Astrocyte (in vitro differentiated cells and primary cell): ENCODE results near the gene PXN. TPM values are rescaled to one million over a fixed set of nuclear protein-coding genes. Genes with fewer than 3 reads are reported as not detected.
"Not testable (repeated sequence)": the region's sequence is repeated elsewhere in the genome, so short reads cannot be mapped to it uniquely, and the experiment has no call there.

Experiments
- DNase-seq: peaks from one replicate; pipeline ENCODE4 v3.0.0-alpha.2; 2010; ENCODE audit warnings: low read depth
- FAIRE-seq: peaks from 2 replicates; lab custom pipeline; 2011; peaks lifted over from hg19 to GRCh38; lab: Jason Lieb, UNC
- H2AFZ ChIP-seq: 2 replicates; pipeline ENCODE4 v1.6.0; 2012; ENCODE audit warnings: low read depth, low read length, inconsistent platforms
- H3K27ac ChIP-seq: 2 replicates; pipeline ENCODE4 v1.5.1; 2011; ENCODE audit warnings: low read depth, low read length, inconsistent platforms
- H3K27me3 ChIP-seq: 2 replicates; pipeline ENCODE4 v1.6.0; 2011; ENCODE audit warnings: low read length, inconsistent platforms; ENCODE audit not compliant: insufficient read depth
- H3K36me3 ChIP-seq: 2 replicates; pipeline ENCODE4 v1.5.1; 2011; ENCODE audit warnings: low read length, inconsistent platforms; ENCODE audit not compliant: insufficient read depth
- H3K4me1 ChIP-seq: 2 replicates; pipeline ENCODE4 v1.5.1; 2011; ENCODE audit warnings: low read length, inconsistent platforms; ENCODE audit not compliant: insufficient read depth
- H3K4me2 ChIP-seq: 2 replicates; pipeline ENCODE4 v1.6.0; 2012; ENCODE audit warnings: low read length, inconsistent platforms
- H3K4me3 ChIP-seq: 2 replicates; pipeline ENCODE4 v1.5.1; 2011; ENCODE audit warnings: low read depth, mild to moderate bottlenecking, low read length, inconsistent platforms; ENCODE audit not compliant: insufficient read depth
- H3K79me2 ChIP-seq: 2 replicates; pipeline ENCODE4 v1.6.0; 2012; ENCODE audit warnings: mild to moderate bottlenecking, low read length, inconsistent platforms; ENCODE audit not compliant: insufficient read depth
- H3K9ac ChIP-seq: 2 replicates; pipeline ENCODE4 v1.6.0; 2012; ENCODE audit warnings: mild to moderate bottlenecking, low read length, inconsistent platforms
- H3K9me3 ChIP-seq: 2 replicates; pipeline ENCODE4 v1.5.1; 2012; ENCODE audit warnings: low read depth, mild to moderate bottlenecking, low read length, inconsistent platforms; ENCODE audit not compliant: insufficient read depth
- H4K20me1 ChIP-seq: 2 replicates; pipeline ENCODE4 v1.6.0; 2012; ENCODE audit warnings: low read length, inconsistent platforms; ENCODE audit not compliant: insufficient read depth
- H3K27ac Mint-ChIP-seq: one replicate; pipeline ENCODE4 v1.8.0; 2021; ENCODE audit warnings: mild to moderate bottlenecking, mixed read lengths; ENCODE audit not compliant: unreplicated experiment
- H3K27me3 Mint-ChIP-seq: one replicate; pipeline ENCODE4 v1.8.0; 2021; ENCODE audit warnings: low read depth, mixed read lengths; ENCODE audit not compliant: unreplicated experiment
- H3K36me3 Mint-ChIP-seq: one replicate; pipeline ENCODE4 v1.8.0; 2021; ENCODE audit warnings: low read depth, mixed read lengths; ENCODE audit not compliant: unreplicated experiment
- H3K4me1 Mint-ChIP-seq: one replicate; pipeline ENCODE4 v1.8.0; 2021; ENCODE audit warnings: low read depth, mixed read lengths; ENCODE audit not compliant: unreplicated experiment
- H3K4me3 Mint-ChIP-seq: one replicate; pipeline ENCODE4 v1.8.0; 2021; ENCODE audit warnings: mild to moderate bottlenecking, moderate library complexity, mixed read lengths; ENCODE audit not compliant: unreplicated experiment
- H3K9me3 Mint-ChIP-seq: one replicate; pipeline ENCODE4 v1.8.0; 2021; ENCODE audit warnings: mild to moderate bottlenecking, mixed read lengths; ENCODE audit not compliant: unreplicated experiment
- CTCF ChIP-seq: IDR thresholded peaks from 2 replicates; pipeline ENCODE4 v1.5.1; 2011; ENCODE audit warnings: low read depth, mild to moderate bottlenecking, inconsistent platforms, low read length, moderate library complexity; ENCODE audit not compliant: insufficient read depth
- EZH2 ChIP-seq: IDR thresholded peaks from 2 replicates; pipeline ENCODE4 v1.6.1; 2012; ENCODE audit warnings: mild to moderate bottlenecking, low read length, inconsistent platforms; ENCODE audit not compliant: insufficient read depth
- total RNA-seq: library from RNA; stranded (reverse); gene quantifications from 2 replicates; pipeline ENCODE4 v1.2.1, GENCODE V29; 2021

The PXN gene
- total RNA-seq, 1 donor from 2014 or later: 151 TPM

GRCh38 chr12:120238217-120238616, 27.3 kb downstream of the PXN start:
- Histone ChIP-seq H3K9ac (peak overlapping the region; percentile 67), H3K4me3 (no peak overlapping the region), H3K36me3 (no peaks in the 10 kb centered on the region), H3K79me2 (peaks cover 100% of the 10 kb centered on the region), H3K27ac (peak overlapping the region; percentile 88), H4K20me1 (peaks cover 51% of the 10 kb centered on the region), H3K4me2 (peak overlapping the region; percentile 69), H2AFZ (no peak overlapping the region), H3K27me3 (no peaks in the 10 kb centered on the region), H3K9me3 (no peaks in the 10 kb centered on the region), H3K4me1 (peaks cover 58% of the 10 kb centered on the region)
- H3K27ac Mint-ChIP-seq: no peak overlapping the region
- peak overlapping the region; percentile 69 for H3K4me3 Mint-ChIP-seq
- DNase-seq: no peak
- TF ChIP-seq EZH2 (no peak), CTCF (no peak)
- peaks cover 71% of the 10 kb centered on the region for H3K4me1 Mint-ChIP-seq
- H3K9me3 Mint-ChIP-seq: no peaks in the 10 kb centered on the region
- no peak for FAIRE-seq
- H3K27me3 Mint-ChIP-seq: no peaks in the 10 kb centered on the region
- peaks cover 5% of the 10 kb centered on the region for H3K36me3 Mint-ChIP-seq

DNA sequence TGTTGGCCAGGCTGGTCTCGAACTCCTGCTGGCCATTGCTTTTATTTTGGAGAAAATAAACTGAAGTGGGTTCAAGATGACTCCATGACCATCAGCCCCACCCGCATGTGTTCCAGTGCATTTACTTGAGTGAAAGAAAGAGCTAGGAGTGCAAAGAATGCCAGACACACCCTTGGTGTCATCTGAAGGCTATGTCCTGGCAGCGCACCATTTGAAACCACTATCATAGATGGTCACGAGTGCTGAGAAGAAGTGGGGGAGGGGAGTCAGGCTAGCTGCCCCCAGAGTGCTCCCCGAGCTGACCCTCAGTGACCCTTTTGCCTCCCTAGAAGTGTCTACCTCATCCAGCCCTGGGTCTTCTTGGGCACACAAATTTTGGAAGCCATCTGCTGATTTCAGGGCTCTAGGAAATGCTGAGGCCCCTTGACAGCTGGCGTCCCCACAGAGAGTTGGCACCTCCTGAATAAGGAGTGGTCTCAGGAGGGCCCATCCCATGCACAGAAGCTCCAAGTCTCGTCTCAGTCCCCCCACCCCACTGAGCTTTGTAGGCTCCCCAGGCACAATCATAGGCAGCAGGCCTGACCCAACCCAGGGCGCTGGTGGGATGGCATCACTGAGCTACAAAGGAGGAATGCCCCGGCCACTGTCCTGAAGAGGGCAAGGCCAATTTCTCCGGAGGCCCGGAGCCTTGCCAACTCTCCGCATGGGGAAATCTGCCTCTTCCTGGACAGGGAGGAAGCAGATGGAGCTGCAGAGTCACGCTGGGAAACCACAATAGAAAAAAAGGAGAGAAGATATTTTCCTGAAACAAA, 28.0 kb downstream of the PXN start:
- Mint-ChIP-seq H3K4me1 (peaks cover 73% of the 10 kb centered on the region), H3K9me3 (no peaks in the 10 kb centered on the region), H3K27me3 (no peaks in the 10 kb centered on the region), H3K36me3 (peaks cover 5% of the 10 kb centered on the region), H3K4me3 (peak overlapping the region; percentile 69), H3K27ac (peak overlapping the region; percentile 77)
- Histone ChIP-seq H3K27me3 (no peaks in the 10 kb centered on the region), H3K36me3 (no peaks in the 10 kb centered on the region), H3K4me1 (peaks cover 61% of the 10 kb centered on the region), H3K27ac (peak overlapping the region; percentile 88), H2AFZ (no peak overlapping the region), H3K9ac (peak overlapping the region; percentile 67), H4K20me1 (peaks cover 44% of the 10 kb centered on the region), H3K4me2 (peak overlapping the region; percentile 69), H3K79me2 (peaks cover 100% of the 10 kb centered on the region), H3K9me3 (no peaks in the 10 kb centered on the region), H3K4me3 (no peak overlapping the region)
- DNase-seq (peak; percentile 77), FAIRE-seq (no peak)
- no peak for TF ChIP-seq EZH2
- TF ChIP-seq CTCF: no peak

DNA sequence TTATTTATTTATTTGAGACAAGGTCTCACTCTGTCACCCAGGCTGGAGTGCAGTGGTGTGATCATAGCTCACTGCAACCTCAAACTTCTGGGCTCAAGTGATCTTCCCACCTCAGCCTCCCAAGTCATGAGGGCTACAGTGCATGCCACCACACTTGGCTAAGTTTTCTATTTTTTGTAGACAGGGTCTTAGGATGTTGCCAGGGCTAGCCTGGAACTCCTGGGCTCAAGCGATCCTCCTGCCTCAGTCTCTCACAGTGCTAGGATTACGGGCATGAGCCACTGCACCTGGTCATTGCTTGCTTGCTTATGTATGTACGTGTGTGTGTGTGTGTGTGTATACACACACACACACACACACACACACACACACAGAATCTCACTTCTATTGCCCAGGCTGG, 28.7 kb downstream of the PXN start:
- H3K4me3 ChIP-seq, H3K9ac ChIP-seq, H3K27me3 Mint-ChIP-seq, H3K27ac ChIP-seq, H3K4me3 Mint-ChIP-seq, H3K9me3 Mint-ChIP-seq, DNase-seq, H3K27me3 ChIP-seq, FAIRE-seq, H3K36me3 Mint-ChIP-seq, H3K36me3 ChIP-seq, H2AFZ ChIP-seq, H3K9me3 ChIP-seq: not testable (repeated sequence)
- peaks cover 100% of the 10 kb centered on the region for H3K79me2 ChIP-seq
- peak overlapping the region; percentile 69 for H3K4me2 ChIP-seq
- peaks cover 69% of the 10 kb centered on the region for H3K4me1 ChIP-seq
- peaks cover 76% of the 10 kb centered on the region for H3K4me1 Mint-ChIP-seq
- H4K20me1 ChIP-seq: peaks cover 37% of the 10 kb centered on the region
- H3K27ac Mint-ChIP-seq: peak overlapping the region; percentile 47
